Measurements from ENCODE around the gene EPAS1. TPM values are rescaled to one million over a fixed set of nuclear protein-coding genes. Genes with fewer than 3 reads are reported as not detected.

EPAS1 gene
- total RNA-seq, 1 experiment from 2014 or later = 43.2 TPM

DNA sequence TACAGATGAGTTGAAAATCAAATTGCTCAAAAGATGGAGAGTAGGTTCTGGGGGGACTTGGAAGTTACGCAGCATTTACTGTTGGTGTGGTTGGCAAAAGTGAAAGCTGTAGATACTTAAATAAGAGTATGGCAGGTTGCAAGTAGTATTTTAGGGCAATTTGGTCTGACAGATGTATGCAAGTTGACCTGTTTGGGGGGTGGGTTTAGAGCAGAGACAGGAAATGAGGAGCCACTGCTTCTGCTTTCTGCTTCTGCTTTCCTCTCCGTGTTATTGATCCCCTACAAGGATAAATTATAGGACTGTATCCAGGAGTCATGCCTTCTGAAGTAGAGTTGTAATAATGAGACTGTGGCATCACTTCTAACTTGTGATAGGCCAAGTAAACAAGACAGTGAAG, 71.2 kb downstream of the EPAS1 start:
- ChIA-PET CTCF (no interaction called here), POLR2A (ENCODE audit: unreplicated experiment) (no interaction called here)
- Histone ChIP-seq H3K9ac (ENCODE audit: low read length) (no peak overlapping the region), H3K4me3 (ENCODE audit: low read length) (no peak overlapping the region), H3K9me2 (replicated peaks; ENCODE audit: low read length) (no peaks in the 10 kb centered on the region), H3K4me2 (ENCODE audit: low read length) (no peak overlapping the region), H4K20me1 (ENCODE audit: low read length) (no peaks in the 10 kb centered on the region), H3K4me1 (ENCODE audit: insufficient read depth, low read length) (peaks cover 7% of the 10 kb centered on the region), H3K79me2 (ENCODE audit: low read length) (no peaks in the 10 kb centered on the region), H3K9me3 (ENCODE audit: low read length) (no peaks in the 10 kb centered on the region), H3K36me3 (ENCODE audit: low read depth, low read length) (peaks cover 20% of the 10 kb centered on the region), H2AFZ (ENCODE audit: low read length) (no peak overlapping the region), H3K27me3 (ENCODE audit: low read length) (no peaks in the 10 kb centered on the region), H3F3A (ENCODE audit: low read length, unreplicated experiment) (no peaks in the 10 kb centered on the region), H3K27ac (ENCODE audit: low read length) (no peak overlapping the region)
- TF ChIP-seq, protein P1, sequence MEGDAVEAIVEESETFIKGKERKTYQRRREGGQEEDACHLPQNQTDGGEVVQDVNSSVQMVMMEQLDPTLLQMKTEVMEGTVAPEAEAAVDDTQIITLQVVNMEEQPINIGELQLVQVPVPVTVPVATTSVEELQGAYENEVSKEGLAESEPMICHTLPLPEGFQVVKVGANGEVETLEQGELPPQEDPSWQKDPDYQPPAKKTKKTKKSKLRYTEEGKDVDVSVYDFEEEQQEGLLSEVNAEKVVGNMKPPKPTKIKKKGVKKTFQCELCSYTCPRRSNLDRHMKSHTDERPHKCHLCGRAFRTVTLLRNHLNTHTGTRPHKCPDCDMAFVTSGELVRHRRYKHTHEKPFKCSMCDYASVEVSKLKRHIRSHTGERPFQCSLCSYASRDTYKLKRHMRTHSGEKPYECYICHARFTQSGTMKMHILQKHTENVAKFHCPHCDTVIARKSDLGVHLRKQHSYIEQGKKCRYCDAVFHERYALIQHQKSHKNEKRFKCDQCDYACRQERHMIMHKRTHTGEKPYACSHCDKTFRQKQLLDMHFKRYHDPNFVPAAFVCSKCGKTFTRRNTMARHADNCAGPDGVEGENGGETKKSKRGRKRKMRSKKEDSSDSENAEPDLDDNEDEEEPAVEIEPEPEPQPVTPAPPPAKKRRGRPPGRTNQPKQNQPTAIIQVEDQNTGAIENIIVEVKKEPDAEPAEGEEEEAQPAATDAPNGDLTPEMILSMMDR (conservative IDR thresholded peaks at IDR 0.05; ENCODE audit: low read depth, low read length) = no peak
- TF ChIP-seq EZH2phosphoT487 (IDR thresholded peaks at IDR 0.05; ENCODE audit: borderline replicate concordance, low read length) (no peak), EZH2 (IDR thresholded peaks at IDR 0.05; ENCODE audit: low read length, unreplicated experiment) (no peak)
- ATAC-seq (no peak), DNase-seq (no peak)
- intact Hi-C loops (cut with micrococcal nuclease) = loop anchor here (10.0 kb wide), 1 partner anchor 204 kb away; no protein-coding TSS in a partner anchor
- BruUV-seq (replicated peaks) = no TSS peak

DNA sequence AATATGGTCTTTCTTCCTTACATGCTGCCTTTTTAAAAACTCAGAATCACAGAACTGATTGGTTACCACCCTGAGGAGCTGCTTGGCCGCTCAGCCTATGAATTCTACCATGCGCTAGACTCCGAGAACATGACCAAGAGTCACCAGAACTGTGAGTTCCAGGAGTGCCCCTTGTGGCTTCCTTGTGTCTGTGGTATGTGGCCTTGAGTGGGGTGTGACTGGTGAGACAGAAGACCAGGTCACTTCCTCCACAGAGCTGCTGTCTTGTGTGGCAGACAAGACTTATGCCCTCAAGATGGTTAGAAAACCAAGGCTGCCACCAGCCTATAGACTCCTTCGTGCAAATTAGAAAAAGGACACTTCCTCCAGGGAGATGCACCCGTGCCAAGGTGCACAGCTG, 72.6 kb downstream of the EPAS1 start:
- Histone ChIP-seq H3K27ac (ENCODE audit: low read length) (no peak overlapping the region), H3K4me1 (ENCODE audit: insufficient read depth, low read length) (no peaks in the 10 kb centered on the region), H2AFZ (ENCODE audit: low read length) (no peak overlapping the region), H3K27me3 (ENCODE audit: low read length) (no peaks in the 10 kb centered on the region), H3F3A (ENCODE audit: low read length, unreplicated experiment) (no peaks in the 10 kb centered on the region), H3K4me3 (ENCODE audit: low read length) (no peak overlapping the region), H3K9me2 (replicated peaks; ENCODE audit: low read length) (no peaks in the 10 kb centered on the region), H3K4me2 (ENCODE audit: low read length) (no peak overlapping the region), H3K79me2 (ENCODE audit: low read length) (no peaks in the 10 kb centered on the region), H3K9me3 (ENCODE audit: low read length) (no peaks in the 10 kb centered on the region), H4K20me1 (ENCODE audit: low read length) (no peaks in the 10 kb centered on the region), H3K9ac (ENCODE audit: low read length) (no peak overlapping the region), H3K36me3 (ENCODE audit: low read depth, low read length) (peaks cover 23% of the 10 kb centered on the region)
- intact Hi-C loops (cut with micrococcal nuclease) = loop anchor here (10.0 kb wide), 1 partner anchor 205 kb away; no protein-coding TSS in a partner anchor
- ChIA-PET CTCF (no interaction called here), POLR2A (ENCODE audit: unreplicated experiment) (no interaction called here)
- DNase-seq (no peak), ATAC-seq (no peak)
- TF ChIP-seq EZH2phosphoT487 (IDR thresholded peaks at IDR 0.05; ENCODE audit: borderline replicate concordance, low read length) (no peak), EZH2 (IDR thresholded peaks at IDR 0.05; ENCODE audit: low read length, unreplicated experiment) (no peak)
- TF ChIP-seq, protein P1 (conservative IDR thresholded peaks at IDR 0.05; ENCODE audit: low read depth, low read length) = no peak
- BruUV-seq (replicated peaks) = no TSS peak

DNA sequence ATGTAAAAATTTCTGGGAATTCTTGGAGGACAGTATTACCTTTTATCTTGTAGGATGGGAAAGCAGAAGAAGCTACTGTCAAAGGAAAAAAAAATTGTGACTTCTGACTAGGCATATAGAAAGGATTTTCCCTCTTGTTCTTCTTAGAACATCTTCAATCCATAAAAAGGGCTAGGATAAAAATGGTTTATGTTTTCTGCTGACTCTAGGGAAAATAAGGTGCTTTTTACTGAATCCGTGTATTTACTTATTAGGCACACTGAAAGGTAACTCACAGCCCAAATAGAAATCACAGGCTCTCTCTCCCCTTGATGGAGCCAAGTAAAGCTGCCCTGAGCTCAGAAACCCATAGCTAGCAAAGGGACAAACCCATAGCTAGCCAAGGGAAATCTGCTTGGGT, 74.6 kb downstream of the EPAS1 start:
- H3K27me3 ChIP-seq (ENCODE audit: low read length) = no peaks in the 10 kb centered on the region
- no peaks in the 10 kb centered on the region for H4K20me1 ChIP-seq (ENCODE audit: low read length)
- no peak overlapping the region for H2AFZ ChIP-seq (ENCODE audit: low read length)
- ChIA-PET POLR2A (ENCODE audit: unreplicated experiment) (no interaction called here), CTCF (no interaction called here)
- no peaks in the 10 kb centered on the region for H3K9me3 ChIP-seq (ENCODE audit: low read length)
- intact Hi-C loops (cut with micrococcal nuclease) = no loop called here
- H3K27ac ChIP-seq (ENCODE audit: low read length) = no peak overlapping the region
- ATAC-seq = no peak
- TF ChIP-seq EZH2phosphoT487 (IDR thresholded peaks at IDR 0.05; ENCODE audit: borderline replicate concordance, low read length) = no peak
- TF ChIP-seq EZH2 (IDR thresholded peaks at IDR 0.05; ENCODE audit: low read length, unreplicated experiment) = no peak
- TF ChIP-seq, protein P1 (conservative IDR thresholded peaks at IDR 0.05; ENCODE audit: low read depth, low read length) = no peak
- H3K36me3 ChIP-seq (ENCODE audit: low read depth, low read length) = peaks cover 26% of the 10 kb centered on the region
- no peak overlapping the region for H3K4me3 ChIP-seq (ENCODE audit: low read length)
- H3K9ac ChIP-seq (ENCODE audit: low read length) = no peak overlapping the region
- no peaks in the 10 kb centered on the region for H3F3A ChIP-seq (ENCODE audit: low read length, unreplicated experiment)
- H3K4me2 ChIP-seq (ENCODE audit: low read length) = no peak overlapping the region
- H3K4me1 ChIP-seq (ENCODE audit: insufficient read depth, low read length) = no peaks in the 10 kb centered on the region
- no peak for DNase-seq
- H3K9me2 ChIP-seq (replicated peaks; ENCODE audit: low read length) = no peaks in the 10 kb centered on the region
- H3K79me2 ChIP-seq (ENCODE audit: low read length) = no peaks in the 10 kb centered on the region
- no TSS peak for BruUV-seq (replicated peaks)
